Mammary microvascular endothelial cell (primary cell): Measurements from ENCODE around the gene VASH2. TPM values are rescaled to one million over a fixed set of nuclear protein-coding genes. Genes with fewer than 3 reads are reported as not detected.

Experiments used
- total RNA-seq: library from RNA; depleted of rRNA; stranded (reverse); fragments of >200 nt; gene quantifications from 2 replicates; pipeline ENCODE4 v1.2.3, GENCODE V29; 2015

VASH2 gene
- total RNA-seq: under 0.01 and 0.27 TPM in 2 replicates

GRCh38 chr1:212950243-212951125 lies at the start of gene VASH2:
TSS of gene VASH2 (plus strand) at chr1:212950541. CDS start at chr1:212951543, 1,002 bp downstream.

GRCh38 chr1:213015099-213016050 lies 65.0 kb downstream of the VASH2 start, which contains the start of gene ANGEL2:
TSS of gene ANGEL2 (minus strand) at chr1:213015867. CDS start at chr1:213015671, 196 bp downstream.

Other genes with a start within 250 kb of the VASH2 start
- 23.7 and 28.0 TPM in 2 replicates for gene NSL1, start 158.8 kb upstream of the VASH2 start, total RNA-seq
- gene TATDN3, start 158.6 kb upstream of the VASH2 start, total RNA-seq: 9.0 and 10.6 TPM in 2 replicates
- gene SPATA45, start 102.9 kb upstream of the VASH2 start, total RNA-seq: not detected in 2 replicates
- gene FLVCR1, start 92.3 kb upstream of the VASH2 start, total RNA-seq: 6.7 and 6.9 TPM in 2 replicates
- 13.6 and 30.4 TPM in 2 replicates for gene ANGEL2, start 65.3 kb downstream of the VASH2 start, total RNA-seq
- gene RPS6KC1, start 100.7 kb downstream of the VASH2 start, total RNA-seq: 9.8 and 10.7 TPM in 2 replicates